Peyer's patch (tissue), 4 donors: Measurements from ENCODE around the gene ALB. TPM values are rescaled to one million over a fixed set of nuclear protein-coding genes. Genes with fewer than 3 reads are reported as not detected.

Experiments used
- DNase-seq, 3 donors: peaks; one replicate each; pipeline ENCODE4 v3.0.0-alpha.2; 2017 to 2019
- H3K27ac ChIP-seq, 4 donors: fragments of 200-600 bp; sonication (generic); one replicate each; pipeline ENCODE4 v1.5.1; 2016 to 2019
- H3K27me3 ChIP-seq, 2 donors: fragments of 200-600 bp; sonication (generic); one replicate each; pipeline ENCODE4 v1.5.1; 2019
- H3K36me3 ChIP-seq, 3 donors: fragments of 200-600 bp; sonication (generic); one replicate each; pipeline ENCODE4 v1.5.1; 2016 to 2019
- H3K4me1 ChIP-seq, 4 donors: fragments of 200-600 bp; sonication (generic); one replicate each; pipeline ENCODE4 v1.5.1; 2016 to 2019
- H3K4me3 ChIP-seq, 4 donors: fragments of 200-600 bp; sonication (generic); 1 replicate in 3 of 4; 2 replicates in 1 of 4; pipeline ENCODE4 v1.5.1; 2016 to 2019; ENCODE audit warnings: mild to moderate bottlenecking in 1 of 4
- H3K9me3 ChIP-seq, 4 donors: fragments of 200-600 bp; sonication (generic); one replicate each; pipeline ENCODE4 v1.5.1; 2016 to 2019; ENCODE audit warnings: mild to moderate bottlenecking in 1 of 4
- POLR2A ChIP-seq, 2 donors: fragments of 450-650 bp; IDR thresholded peaks; one replicate each; pipeline ENCODE4 v1.5.1; 2017; ENCODE audit warnings: antibody characterized with exemption in 2 of 2, mild to moderate bottlenecking in 2 of 2, moderate library complexity in 2 of 2
- total RNA-seq, 4 donors: library from RNA; depleted of rRNA; stranded (reverse); fragments of >200 nt; gene quantifications; one replicate each; pipeline ENCODE4 v1.1.0, GENCODE V29; 2016
- TF ChIP-seq, protein P1 (sequence below), 6 experiments: fragments of 450-650 bp in 4 of 6; fragments of 200-600 bp in 2 of 6; sonication (generic) in 1 of 6; IDR thresholded peaks; one replicate each; pipeline ENCODE4 v1.5.1; 2017 to 2019; ENCODE audit warnings: antibody characterized with exemption in 6 of 6, mild to moderate bottlenecking in 3 of 6, moderate library complexity in 1 of 6

ALB gene
- total RNA-seq, 4 donors from 2014 or later, result 0.66 to 2.5 TPM; not detected in 2

- Histone ChIP-seq H3K4me3 (no peak overlapping the region), H3K9me3 (no peaks in the 10 kb centered on the region), H3K27ac (no peak overlapping the region), H3K36me3 (no peaks in the 10 kb centered on the region), H3K27me3 (no peaks in the 10 kb centered on the region), H3K4me1 (no peaks in the 10 kb centered on the region)
- no peak for DNase-seq
- TF ChIP-seq POLR2A (IDR thresholded peaks at IDR 0.05), result no peak
- TF ChIP-seq, protein P1, sequence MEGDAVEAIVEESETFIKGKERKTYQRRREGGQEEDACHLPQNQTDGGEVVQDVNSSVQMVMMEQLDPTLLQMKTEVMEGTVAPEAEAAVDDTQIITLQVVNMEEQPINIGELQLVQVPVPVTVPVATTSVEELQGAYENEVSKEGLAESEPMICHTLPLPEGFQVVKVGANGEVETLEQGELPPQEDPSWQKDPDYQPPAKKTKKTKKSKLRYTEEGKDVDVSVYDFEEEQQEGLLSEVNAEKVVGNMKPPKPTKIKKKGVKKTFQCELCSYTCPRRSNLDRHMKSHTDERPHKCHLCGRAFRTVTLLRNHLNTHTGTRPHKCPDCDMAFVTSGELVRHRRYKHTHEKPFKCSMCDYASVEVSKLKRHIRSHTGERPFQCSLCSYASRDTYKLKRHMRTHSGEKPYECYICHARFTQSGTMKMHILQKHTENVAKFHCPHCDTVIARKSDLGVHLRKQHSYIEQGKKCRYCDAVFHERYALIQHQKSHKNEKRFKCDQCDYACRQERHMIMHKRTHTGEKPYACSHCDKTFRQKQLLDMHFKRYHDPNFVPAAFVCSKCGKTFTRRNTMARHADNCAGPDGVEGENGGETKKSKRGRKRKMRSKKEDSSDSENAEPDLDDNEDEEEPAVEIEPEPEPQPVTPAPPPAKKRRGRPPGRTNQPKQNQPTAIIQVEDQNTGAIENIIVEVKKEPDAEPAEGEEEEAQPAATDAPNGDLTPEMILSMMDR (IDR thresholded peaks at IDR 0.05), result no peak
These were observed 5.2 kb downstream of the ALB start for GRCh38 chr4:73409012-73409862.

GRCh38 chr4:73409978-73410548, 6.0 kb downstream of the ALB start:
- no peaks in the 10 kb centered on the region for H3K9me3 ChIP-seq
- no peaks in the 10 kb centered on the region for H3K27me3 ChIP-seq
- H3K36me3 ChIP-seq, result no peaks in the 10 kb centered on the region
- TF ChIP-seq, protein P1 (IDR thresholded peaks at IDR 0.05), result no peak
- TF ChIP-seq POLR2A (IDR thresholded peaks at IDR 0.05), result no peak
- no peak overlapping the region for H3K27ac ChIP-seq
- H3K4me3 ChIP-seq, result no peak overlapping the region
- H3K4me1 ChIP-seq, result no peaks in the 10 kb centered on the region
- no peak for DNase-seq

DNA sequence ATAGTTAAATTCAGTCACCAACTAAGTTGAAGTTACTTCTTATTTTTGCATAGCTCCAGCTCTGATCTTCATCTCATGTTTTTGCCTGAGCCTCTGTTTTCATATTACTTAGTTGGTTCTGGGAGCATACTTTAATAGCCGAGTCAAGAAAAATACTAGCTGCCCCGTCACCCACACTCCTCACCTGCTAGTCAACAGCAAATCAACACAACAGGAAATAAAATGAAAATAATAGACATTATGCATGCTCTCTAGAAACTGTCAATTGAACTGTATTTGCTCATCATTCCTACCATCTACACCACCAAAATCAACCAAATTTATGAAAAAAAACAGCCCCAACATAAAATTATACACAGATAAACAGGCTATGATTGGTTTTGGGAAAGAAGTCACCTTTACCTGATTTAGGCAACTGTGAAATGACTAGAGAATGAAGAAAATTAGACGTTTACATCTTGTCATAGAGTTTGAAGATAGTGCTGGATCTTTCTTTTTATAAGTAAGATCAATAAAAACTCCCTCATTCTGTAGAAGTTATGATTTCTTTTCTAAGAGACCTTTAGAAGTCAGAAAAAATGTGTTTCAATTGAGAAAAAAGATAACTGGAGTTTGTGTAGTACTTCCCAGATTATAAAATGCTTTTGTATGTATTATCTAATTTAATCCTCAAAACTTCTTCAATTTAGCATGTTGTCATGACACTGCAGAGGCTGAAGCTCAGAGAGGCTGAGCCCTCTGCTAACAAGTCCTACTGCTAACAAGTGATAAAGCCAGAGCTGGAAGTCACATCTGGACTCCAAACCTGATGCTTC, 7.0 kb downstream of the ALB start:
- no peaks in the 10 kb centered on the region for H3K9me3 ChIP-seq
- no peak for DNase-seq
- no peaks in the 10 kb centered on the region for H3K4me1 ChIP-seq
- no peaks in the 10 kb centered on the region for H3K36me3 ChIP-seq
- H3K27ac ChIP-seq, result no peak overlapping the region
- no peaks in the 10 kb centered on the region for H3K27me3 ChIP-seq
- TF ChIP-seq, protein P1 (IDR thresholded peaks at IDR 0.05), result no peak
- TF ChIP-seq POLR2A (IDR thresholded peaks at IDR 0.05), result no peak
- H3K4me3 ChIP-seq, result no peak overlapping the region

DNA sequence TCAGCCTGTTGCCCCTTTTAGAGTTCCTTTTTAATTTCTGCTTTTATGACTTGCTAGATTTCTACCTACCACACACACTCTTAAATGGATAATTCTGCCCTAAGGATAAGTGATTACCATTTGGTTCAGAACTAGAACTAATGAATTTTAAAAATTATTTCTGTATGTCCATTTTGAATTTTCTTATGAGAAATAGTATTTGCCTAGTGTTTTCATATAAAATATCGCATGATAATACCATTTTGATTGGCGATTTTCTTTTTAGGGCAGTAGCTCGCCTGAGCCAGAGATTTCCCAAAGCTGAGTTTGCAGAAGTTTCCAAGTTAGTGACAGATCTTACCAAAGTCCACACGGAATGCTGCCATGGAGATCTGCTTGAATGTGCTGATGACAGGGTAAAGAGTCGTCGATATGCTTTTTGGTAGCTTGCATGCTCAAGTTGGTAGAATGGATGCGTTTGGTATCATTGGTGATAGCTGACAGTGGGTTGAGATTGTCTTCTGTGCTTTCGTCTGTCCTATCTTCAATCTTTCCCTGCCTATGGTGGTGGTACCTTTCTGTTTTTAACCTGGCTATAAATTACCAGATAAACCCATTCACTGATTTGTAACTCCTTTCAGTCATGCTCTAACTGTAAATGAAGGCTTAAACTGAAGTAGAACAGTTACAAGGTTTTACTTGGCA, 7.8 kb downstream of the ALB start:
- Histone ChIP-seq H3K4me3 (no peak overlapping the region), H3K9me3 (no peaks in the 10 kb centered on the region), H3K36me3 (no peaks in the 10 kb centered on the region), H3K27me3 (no peaks in the 10 kb centered on the region), H3K4me1 (no peaks in the 10 kb centered on the region), H3K27ac (no peak overlapping the region)
- no peak for DNase-seq
- TF ChIP-seq POLR2A (IDR thresholded peaks at IDR 0.05), result no peak
- TF ChIP-seq, protein P1 (IDR thresholded peaks at IDR 0.05), result no peak

DNA sequence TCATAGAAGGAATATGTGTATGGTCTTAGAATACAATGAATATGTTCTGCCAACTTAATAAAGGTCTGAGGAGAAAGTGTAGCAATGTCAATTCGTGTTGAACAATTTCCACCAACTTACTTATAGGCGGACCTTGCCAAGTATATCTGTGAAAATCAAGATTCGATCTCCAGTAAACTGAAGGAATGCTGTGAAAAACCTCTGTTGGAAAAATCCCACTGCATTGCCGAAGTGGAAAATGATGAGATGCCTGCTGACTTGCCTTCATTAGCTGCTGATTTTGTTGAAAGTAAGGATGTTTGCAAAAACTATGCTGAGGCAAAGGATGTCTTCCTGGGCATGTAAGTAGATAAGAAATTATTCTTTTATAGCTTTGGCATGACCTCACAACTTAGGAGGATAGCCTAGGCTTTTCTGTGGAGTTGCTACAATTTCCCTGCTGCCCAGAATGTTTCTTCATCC, 9.2 kb downstream of the ALB start:
- TF ChIP-seq, protein P1 (IDR thresholded peaks at IDR 0.05), result no peak
- no peak for TF ChIP-seq POLR2A (IDR thresholded peaks at IDR 0.05)
- no peaks in the 10 kb centered on the region for H3K4me1 ChIP-seq
- H3K36me3 ChIP-seq, result no peaks in the 10 kb centered on the region
- no peaks in the 10 kb centered on the region for H3K9me3 ChIP-seq
- DNase-seq, result no peak
- no peaks in the 10 kb centered on the region for H3K27me3 ChIP-seq
- H3K27ac ChIP-seq, result no peak overlapping the region
- no peak overlapping the region for H3K4me3 ChIP-seq
